Cardiac fibroblast (primary cell): ENCODE results near the gene RPN2.

ENCODE experiments used
- DNase-seq, 2 donors: peaks; one replicate each; pipeline versions ENCODE4 v3.0.0 to v3.0.0-alpha.2; 2010; ENCODE audit warnings: low read depth in 2 of 2
- H3K4me3 ChIP-seq, 2 donors: replicated peaks in 1 of 2; 1 replicate in 1 of 2; 2 replicates in 1 of 2; pipeline ENCODE4 v1.5.1; 2011; ENCODE audit warnings: low read depth in 2 of 2, low read length in 2 of 2, mild to moderate bottlenecking in 2 of 2, moderate library complexity in 1 of 2
- TF ChIP-seq, protein P1 (sequence below): IDR thresholded peaks from one replicate; pipeline ENCODE4 v1.5.1; 2011; ENCODE audit warnings: low read depth, mild to moderate bottlenecking, low read length, inconsistent platforms

The RPN2 gene

DNA sequence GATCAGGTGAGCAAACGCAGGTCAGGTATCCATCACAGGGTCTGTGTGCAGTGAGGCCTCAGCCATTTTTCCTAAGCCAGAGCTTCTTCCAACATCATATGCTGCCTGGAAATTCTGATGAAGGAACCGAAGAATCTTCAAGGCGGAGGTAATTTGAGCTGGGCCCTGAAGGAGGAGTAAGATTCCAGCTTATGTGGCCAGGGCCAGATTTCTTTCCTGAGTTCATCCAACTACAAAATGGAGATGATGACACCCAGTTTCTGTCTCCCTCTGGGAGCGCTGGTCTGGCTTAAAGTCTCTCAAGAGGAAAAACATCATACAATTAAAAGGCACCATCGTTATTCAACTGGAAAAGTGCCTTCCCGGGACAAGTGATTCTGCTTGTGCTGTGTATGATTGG, 103.4 kb downstream of the RPN2 start:
- DNase-seq, result peak; percentile 80 to 84
- no peak overlapping the region for H3K4me3 ChIP-seq
- TF ChIP-seq, protein P1, sequence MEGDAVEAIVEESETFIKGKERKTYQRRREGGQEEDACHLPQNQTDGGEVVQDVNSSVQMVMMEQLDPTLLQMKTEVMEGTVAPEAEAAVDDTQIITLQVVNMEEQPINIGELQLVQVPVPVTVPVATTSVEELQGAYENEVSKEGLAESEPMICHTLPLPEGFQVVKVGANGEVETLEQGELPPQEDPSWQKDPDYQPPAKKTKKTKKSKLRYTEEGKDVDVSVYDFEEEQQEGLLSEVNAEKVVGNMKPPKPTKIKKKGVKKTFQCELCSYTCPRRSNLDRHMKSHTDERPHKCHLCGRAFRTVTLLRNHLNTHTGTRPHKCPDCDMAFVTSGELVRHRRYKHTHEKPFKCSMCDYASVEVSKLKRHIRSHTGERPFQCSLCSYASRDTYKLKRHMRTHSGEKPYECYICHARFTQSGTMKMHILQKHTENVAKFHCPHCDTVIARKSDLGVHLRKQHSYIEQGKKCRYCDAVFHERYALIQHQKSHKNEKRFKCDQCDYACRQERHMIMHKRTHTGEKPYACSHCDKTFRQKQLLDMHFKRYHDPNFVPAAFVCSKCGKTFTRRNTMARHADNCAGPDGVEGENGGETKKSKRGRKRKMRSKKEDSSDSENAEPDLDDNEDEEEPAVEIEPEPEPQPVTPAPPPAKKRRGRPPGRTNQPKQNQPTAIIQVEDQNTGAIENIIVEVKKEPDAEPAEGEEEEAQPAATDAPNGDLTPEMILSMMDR, result peak; percentile 63

DNA sequence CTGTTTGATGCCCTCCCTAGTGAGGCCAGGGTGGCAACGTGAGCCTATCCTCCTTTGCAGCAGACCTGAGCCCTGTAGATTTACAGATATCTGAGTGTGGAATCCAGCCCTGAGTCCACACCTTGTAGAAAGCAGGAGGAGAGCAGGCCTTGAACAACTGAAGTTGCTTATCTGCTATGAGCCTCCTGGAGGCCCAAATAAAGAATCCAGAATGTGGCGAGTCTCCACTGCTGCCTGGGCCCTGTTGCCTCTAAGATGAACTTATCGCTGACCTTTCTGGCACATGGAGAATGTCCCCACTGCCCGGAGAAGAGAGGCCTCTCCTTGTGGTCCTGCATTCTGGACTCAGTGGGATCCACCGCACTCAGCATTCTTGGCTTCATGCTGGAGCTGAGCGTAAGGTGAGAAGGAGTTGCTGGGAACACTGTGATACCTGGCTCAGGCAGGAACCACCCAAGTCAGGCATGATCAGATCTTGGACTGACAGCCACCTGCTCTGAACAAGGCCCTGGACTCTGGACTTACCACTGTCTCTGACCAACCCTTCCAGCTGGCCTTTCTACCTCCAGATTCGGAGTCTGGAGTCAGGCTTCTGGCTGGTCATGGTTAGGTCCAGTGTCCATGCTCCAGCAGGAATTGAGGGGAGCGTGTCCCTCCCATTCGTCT, 104.5 kb downstream of the RPN2 start:
- no peak for DNase-seq

DNA sequence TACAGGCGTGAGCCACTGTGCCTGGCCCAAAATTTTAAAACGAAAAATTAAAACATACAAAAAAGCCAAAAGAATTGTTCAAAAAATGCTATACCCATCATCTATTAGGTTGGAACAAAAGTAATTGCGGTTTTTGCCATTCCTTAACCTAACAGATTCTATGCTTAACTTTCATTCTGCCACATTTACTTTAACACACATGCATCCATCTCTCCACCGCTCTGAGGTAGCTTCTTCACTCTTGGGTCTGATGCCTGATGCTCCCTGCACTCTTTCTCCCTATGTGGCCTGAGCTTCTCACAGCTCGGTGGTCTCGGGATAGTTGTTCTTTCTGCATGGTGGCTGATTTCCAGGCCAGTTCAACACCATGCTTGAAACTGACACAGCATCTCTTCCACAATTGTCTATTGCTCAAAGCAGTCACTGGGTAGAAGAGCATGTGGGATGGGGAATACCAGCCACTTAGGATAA, 105.6 kb downstream of the RPN2 start:
- TF ChIP-seq, protein P1, result no peak
- no peak overlapping the region for H3K4me3 ChIP-seq
- DNase-seq, result no peak

More for the DNA sequence above, 104.5 kb downstream of the RPN2 start:
- no peak overlapping the region for H3K4me3 ChIP-seq
- TF ChIP-seq, protein P1, result no peak

DNA sequence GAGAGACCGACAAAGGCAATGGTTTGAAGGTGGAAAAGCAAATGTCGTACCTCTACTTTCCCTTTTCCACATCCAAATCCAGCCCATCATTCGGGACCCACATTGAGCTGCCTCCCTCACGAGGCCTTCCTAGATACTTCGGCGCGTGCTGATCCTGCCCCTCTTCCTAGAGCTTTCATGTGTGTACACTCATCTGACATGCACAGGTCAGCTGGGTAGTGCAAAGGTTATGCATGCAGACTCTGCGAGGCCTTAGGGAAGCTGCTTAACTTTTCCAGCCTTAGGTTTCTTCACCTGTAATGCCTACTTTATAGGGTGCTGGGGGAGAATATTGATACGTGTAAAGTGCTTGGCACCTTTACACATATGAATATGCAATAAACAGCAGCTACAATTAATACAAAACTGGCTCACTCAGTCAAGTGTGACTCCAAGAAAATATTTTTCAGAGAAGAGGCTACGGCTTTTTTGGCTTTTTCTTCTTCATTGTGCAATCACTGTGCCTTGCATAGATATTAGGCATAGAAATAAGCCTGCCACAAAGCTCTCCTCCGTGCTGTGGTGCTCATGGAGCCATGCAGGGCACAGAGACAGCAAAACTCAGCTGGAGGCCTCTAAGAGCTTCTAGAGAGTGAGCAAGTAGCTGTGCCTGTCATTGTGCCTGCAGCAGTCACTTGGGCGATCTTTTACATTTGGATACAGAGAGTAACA, 106.7 kb downstream of the RPN2 start:
- no peak overlapping the region for H3K4me3 ChIP-seq
- TF ChIP-seq, protein P1, result no peak
- no peak for DNase-seq

DNA sequence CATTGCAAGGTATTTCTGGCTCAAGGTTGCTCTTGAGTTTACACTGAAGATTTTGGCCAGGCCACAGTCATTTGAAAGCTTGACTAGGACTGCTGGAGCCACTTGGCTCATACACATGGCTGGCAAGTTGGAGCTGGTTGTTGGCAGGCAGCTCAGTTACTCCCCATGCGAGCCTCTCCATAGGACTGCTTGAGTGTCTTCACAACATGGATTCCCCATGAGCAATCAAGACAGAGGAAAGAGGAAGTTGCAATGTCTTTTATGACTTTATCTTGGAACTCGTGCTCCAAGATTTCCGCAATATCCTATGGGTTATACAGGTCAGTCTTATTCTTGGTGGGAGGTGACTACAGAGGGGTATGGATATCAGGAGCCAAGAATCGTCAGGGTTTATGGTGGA, 109.0 kb downstream of the RPN2 start:
- peak in 1 of 2 donors; percentile 35 for DNase-seq
- H3K4me3 ChIP-seq, result no peak overlapping the region
- TF ChIP-seq, protein P1, result no peak

DNA sequence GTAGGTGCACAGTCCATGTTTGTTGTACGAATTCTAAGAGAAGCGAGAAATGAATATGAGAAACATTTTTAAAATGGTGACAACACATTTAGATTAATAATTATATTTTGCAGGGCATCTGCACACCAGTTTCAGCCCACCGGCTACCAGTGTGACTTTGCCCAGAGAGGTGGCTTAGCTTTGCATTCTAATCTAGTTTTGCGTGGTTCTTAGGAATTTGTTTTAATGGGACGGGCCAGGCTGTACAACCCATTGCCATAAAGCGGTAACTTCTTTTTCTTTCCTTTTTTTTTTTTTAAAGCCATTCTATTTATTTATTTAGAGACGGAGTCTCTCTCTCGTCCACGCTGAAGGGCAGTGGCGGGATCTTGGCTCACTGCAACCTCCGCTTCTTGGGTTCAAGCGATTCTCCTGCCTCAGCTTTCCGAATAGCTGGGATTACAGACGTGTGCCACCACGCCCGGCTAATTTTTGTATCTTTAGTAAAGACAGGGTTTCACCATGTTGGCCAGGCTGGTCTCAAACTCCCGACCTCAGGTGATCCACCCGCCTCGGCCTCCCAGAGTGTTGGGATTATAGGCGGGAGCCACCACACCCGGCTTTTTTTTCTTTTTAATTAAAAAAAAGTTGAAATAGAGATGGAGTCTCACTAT, 111.2 kb downstream of the RPN2 start:
- no peak for DNase-seq
- TF ChIP-seq, protein P1, result no peak
- H3K4me3 ChIP-seq, result peak overlapping the region; percentile 76 to 93
